Measurements from ENCODE around the gene SORL1-AS1.

SORL1-AS1 gene

GRCh38 chr11:121478895-121479697, 26.3 kb upstream of the SORL1-AS1 start:
- H3K27me3 ChIP-seq (ENCODE audit: control insufficient read depth in 1 of 2, insufficient read depth in 2 of 2, low read length in 1 of 2), result no peaks in the 10 kb centered on the region
- no peaks in the 10 kb centered on the region for H3K9me3 ChIP-seq (ENCODE audit: control insufficient read depth, low read length)
- H3K36me3 ChIP-seq (ENCODE audit: control insufficient read depth in 1 of 2, insufficient read depth in 2 of 2, low read length in 1 of 2), result no peaks in the 10 kb centered on the region
- H3K4me3 ChIP-seq (ENCODE audit: low read length in 2 of 2), result no peak overlapping the region
- 22 to 48% methylated on average over 25 of the region's 25 CpGs for WGBS, 2 donors
- DNase-seq (no peak), ATAC-seq (ENCODE audit: low FRiP score) (no peak)
- intact Hi-C loops (cut with DNase I), result no loop called here
- no peak overlapping the region for H3K27ac ChIP-seq (ENCODE audit: low read depth in 1 of 2, low read length in 2 of 2)
- H3K4me1 ChIP-seq (ENCODE audit: control insufficient read depth in 1 of 2, insufficient read depth in 2 of 2, low read length in 2 of 2), result no peaks in the 10 kb centered on the region

GRCh38 chr11:121478226-121478894, 25.6 kb upstream of the SORL1-AS1 start:
- intact Hi-C loops (cut with DNase I), result no loop called here
- no peaks in the 10 kb centered on the region for H3K27me3 ChIP-seq (ENCODE audit: control insufficient read depth in 1 of 2, insufficient read depth in 2 of 2, low read length in 1 of 2)
- H3K36me3 ChIP-seq (ENCODE audit: control insufficient read depth in 1 of 2, insufficient read depth in 2 of 2, low read length in 1 of 2), result no peaks in the 10 kb centered on the region
- no peaks in the 10 kb centered on the region for H3K4me1 ChIP-seq (ENCODE audit: control insufficient read depth in 1 of 2, insufficient read depth in 2 of 2, low read length in 2 of 2)
- H3K27ac ChIP-seq (ENCODE audit: low read depth in 1 of 2, low read length in 2 of 2), result no peak overlapping the region
- DNase-seq, result no peak
- H3K9me3 ChIP-seq (ENCODE audit: control insufficient read depth, low read length), result no peaks in the 10 kb centered on the region
- H3K4me3 ChIP-seq (ENCODE audit: low read length in 2 of 2), result no peak overlapping the region
- no peak for ATAC-seq (ENCODE audit: low FRiP score)
- 96% methylated on average over 18 of the region's 18 CpGs for WGBS, 2 donors

GRCh38 chr11:121476379-121477032, 23.7 kb upstream of the SORL1-AS1 start:
- H3K36me3 ChIP-seq (ENCODE audit: control insufficient read depth in 1 of 2, insufficient read depth in 2 of 2, low read length in 1 of 2), result no peaks in the 10 kb centered on the region
- H3K27ac ChIP-seq (ENCODE audit: low read depth in 1 of 2, low read length in 2 of 2), result no peak overlapping the region
- no peaks in the 10 kb centered on the region for H3K27me3 ChIP-seq (ENCODE audit: control insufficient read depth in 1 of 2, insufficient read depth in 2 of 2, low read length in 1 of 2)
- H3K4me3 ChIP-seq (ENCODE audit: low read length in 2 of 2), result no peak overlapping the region
- ATAC-seq (ENCODE audit: low FRiP score) (no peak), DNase-seq (no peak)
- WGBS, 2 donors, result 89 to 93% methylated on average over 5 of the region's 5 CpGs
- intact Hi-C loops (cut with DNase I), result no loop called here
- no peaks in the 10 kb centered on the region for H3K9me3 ChIP-seq (ENCODE audit: control insufficient read depth, low read length)
- H3K4me1 ChIP-seq (ENCODE audit: control insufficient read depth in 1 of 2, insufficient read depth in 2 of 2, low read length in 2 of 2), result no peaks in the 10 kb centered on the region

- intact Hi-C loops (cut with DNase I), result loop anchor here in 1 of 2 donors (5.0 kb wide), 1 partner anchor 43 kb away; no protein-coding TSS in a partner anchor
- H3K4me1 ChIP-seq (ENCODE audit: control insufficient read depth in 1 of 2, insufficient read depth in 2 of 2, low read length in 2 of 2), result no peaks in the 10 kb centered on the region
- H3K27ac ChIP-seq (ENCODE audit: low read depth in 1 of 2, low read length in 2 of 2), result no peak overlapping the region
- H3K27me3 ChIP-seq (ENCODE audit: control insufficient read depth in 1 of 2, insufficient read depth in 2 of 2, low read length in 1 of 2), result no peaks in the 10 kb centered on the region
- H3K36me3 ChIP-seq (ENCODE audit: control insufficient read depth in 1 of 2, insufficient read depth in 2 of 2, low read length in 1 of 2), result no peaks in the 10 kb centered on the region
- ATAC-seq (ENCODE audit: low FRiP score) (no peak), DNase-seq (no peak)
- H3K4me3 ChIP-seq (ENCODE audit: low read length in 2 of 2), result no peak overlapping the region
- WGBS, 2 donors, result 97 to 98% methylated on average over 7 of the region's 7 CpGs
- H3K9me3 ChIP-seq (ENCODE audit: control insufficient read depth, low read length), result no peaks in the 10 kb centered on the region
Measured at GRCh38 chr11:121474680-121475079, 21.9 kb upstream of the SORL1-AS1 start.

GRCh38 chr11:121473064-121473777, 20.5 kb upstream of the SORL1-AS1 start:
- Histone ChIP-seq H3K36me3 (ENCODE audit: control insufficient read depth in 1 of 2, insufficient read depth in 2 of 2, low read length in 1 of 2) (no peaks in the 10 kb centered on the region), H3K4me1 (ENCODE audit: control insufficient read depth in 1 of 2, insufficient read depth in 2 of 2, low read length in 2 of 2) (peaks cover 0 to 2% of the 10 kb centered on the region in 2 donors), H3K4me3 (ENCODE audit: low read length in 2 of 2) (no peak overlapping the region), H3K9me3 (ENCODE audit: control insufficient read depth, low read length) (no peaks in the 10 kb centered on the region), H3K27me3 (ENCODE audit: control insufficient read depth in 1 of 2, insufficient read depth in 2 of 2, low read length in 1 of 2) (no peaks in the 10 kb centered on the region), H3K27ac (ENCODE audit: low read depth in 1 of 2, low read length in 2 of 2) (no peak overlapping the region)
- intact Hi-C loops (cut with DNase I), result loop anchor here in 1 of 2 donors (5.0 kb wide), 1 partner anchor 44 kb away; no protein-coding TSS in a partner anchor
- DNase-seq (peak in 1 of 2 donors; percentile 77), ATAC-seq (ENCODE audit: low FRiP score) (no peak)
- WGBS, 2 donors, result 66 to 74% methylated on average over 8 of the region's 8 CpGs

- H3K4me1 ChIP-seq (ENCODE audit: control insufficient read depth in 1 of 2, insufficient read depth in 2 of 2, low read length in 2 of 2), result peaks cover 2 to 3% of the 10 kb centered on the region in 2 donors
- 94% methylated on average over 2 of the region's 2 CpGs for WGBS, 2 donors
- no peak overlapping the region for H3K27ac ChIP-seq (ENCODE audit: low read depth in 1 of 2, low read length in 2 of 2)
- H3K36me3 ChIP-seq (ENCODE audit: control insufficient read depth in 1 of 2, insufficient read depth in 2 of 2, low read length in 1 of 2), result no peaks in the 10 kb centered on the region
- intact Hi-C loops (cut with DNase I), result loop anchor here in 1 of 2 donors (5.0 kb wide), 1 partner anchor 45 kb away; no protein-coding TSS in a partner anchor
- H3K9me3 ChIP-seq (ENCODE audit: control insufficient read depth, low read length), result no peaks in the 10 kb centered on the region
- ATAC-seq (ENCODE audit: low FRiP score) (no peak), DNase-seq (no peak)
- no peak overlapping the region for H3K4me3 ChIP-seq (ENCODE audit: low read length in 2 of 2)
- no peaks in the 10 kb centered on the region for H3K27me3 ChIP-seq (ENCODE audit: control insufficient read depth in 1 of 2, insufficient read depth in 2 of 2, low read length in 1 of 2)
Measured at GRCh38 chr11:121472312-121472711, 19.5 kb upstream of the SORL1-AS1 start.

- no peaks in the 10 kb centered on the region for H3K9me3 ChIP-seq (ENCODE audit: control insufficient read depth, low read length)
- WGBS, 2 donors, result 32 to 46% methylated on average over 12 of the region's 12 CpGs
- H3K4me1 ChIP-seq (ENCODE audit: control insufficient read depth in 1 of 2, insufficient read depth in 2 of 2, low read length in 2 of 2), result peaks cover 2 to 4% of the 10 kb centered on the region in 2 donors
- H3K4me3 ChIP-seq (ENCODE audit: low read length in 2 of 2), result no peak overlapping the region
- no peaks in the 10 kb centered on the region for H3K36me3 ChIP-seq (ENCODE audit: control insufficient read depth in 1 of 2, insufficient read depth in 2 of 2, low read length in 1 of 2)
- DNase-seq, result no peak
- H3K27ac ChIP-seq (ENCODE audit: low read depth in 1 of 2, low read length in 2 of 2), result no peak overlapping the region
- no peaks in the 10 kb centered on the region for H3K27me3 ChIP-seq (ENCODE audit: control insufficient read depth in 1 of 2, insufficient read depth in 2 of 2, low read length in 1 of 2)
- intact Hi-C loops (cut with DNase I), result loop anchor here in 1 of 2 donors (5.0 kb wide), 1 partner anchor 46 kb away; no protein-coding TSS in a partner anchor
- no peak for ATAC-seq (ENCODE audit: low FRiP score)
Measured at GRCh38 chr11:121471167-121471566, 18.4 kb upstream of the SORL1-AS1 start.

GRCh38 chr11:121469910-121470309, 17.1 kb upstream of the SORL1-AS1 start:
- no peak for DNase-seq
- Histone ChIP-seq H3K4me1 (ENCODE audit: control insufficient read depth in 1 of 2, insufficient read depth in 2 of 2, low read length in 2 of 2) (peaks cover 2 to 4% of the 10 kb centered on the region in 2 donors), H3K36me3 (ENCODE audit: control insufficient read depth in 1 of 2, insufficient read depth in 2 of 2, low read length in 1 of 2) (no peaks in the 10 kb centered on the region), H3K27ac (ENCODE audit: low read depth in 1 of 2, low read length in 2 of 2) (no peak overlapping the region), H3K9me3 (ENCODE audit: control insufficient read depth, low read length) (no peaks in the 10 kb centered on the region), H3K27me3 (ENCODE audit: control insufficient read depth in 1 of 2, insufficient read depth in 2 of 2, low read length in 1 of 2) (no peaks in the 10 kb centered on the region), H3K4me3 (ENCODE audit: low read length in 2 of 2) (no peak overlapping the region)
- ATAC-seq (ENCODE audit: low FRiP score), result no peak
- intact Hi-C loops (cut with DNase I), result loop anchor here in 1 of 2 donors (5.0 kb wide), 1 partner anchor 47 kb away; no protein-coding TSS in a partner anchor
- WGBS, 2 donors, result 83 to 94% methylated on average over 5 of the region's 5 CpGs

All from aorta (tissue), 5 donors.